GM19025 (cell line): Measurements from ENCODE around the gene TTC28.
"Not testable (repeated sequence)": the region's sequence is repeated elsewhere in the genome, so short reads cannot be mapped to it uniquely, and the experiment has no call there.

ENCODE experiments used
- ATAC-seq: cut with Tn5 transposase; IDR thresholded peaks from one replicate; pipeline ENCODE4 v1.9.1; 2021; ENCODE audit warnings: mild to moderate bottlenecking, low read depth, moderate library complexity; ENCODE audit not compliant: unreplicated experiment

TTC28 gene

DNA sequence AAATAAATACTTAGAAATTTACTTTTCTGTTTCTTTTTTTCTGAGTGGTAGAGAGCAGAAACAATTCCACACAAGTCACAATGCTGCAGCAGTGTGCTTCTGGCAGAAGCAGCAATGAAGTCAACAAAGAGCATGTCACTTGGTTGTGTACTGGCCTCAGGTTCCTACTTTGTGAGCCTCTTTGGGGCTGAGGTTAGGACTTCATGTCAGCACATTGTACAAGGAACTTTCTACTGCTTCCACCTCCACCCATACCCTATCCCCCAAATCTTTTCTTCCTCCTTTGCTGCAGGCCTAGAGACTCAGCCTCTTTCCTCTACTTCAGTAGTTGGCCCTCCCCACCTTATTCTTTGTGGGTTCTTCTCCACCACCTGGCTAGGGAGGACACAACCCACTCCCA lies 507.9 kb downstream of the TTC28 start:
- no peak for ATAC-seq

GRCh38 chr22:28171115-28171514 lies 508.5 kb downstream of the TTC28 start:
- no peak for ATAC-seq

- ATAC-seq, result not testable (repeated sequence)
These were observed 510.3 kb downstream of the TTC28 start for GRCh38 chr22:28169314-28169713.

- ATAC-seq, result no peak
These were observed 523.8 kb downstream of the TTC28 start for GRCh38 chr22:28155808-28156207.

- ATAC-seq, result no peak
These were observed 524.8 kb downstream of the TTC28 start for GRCh38 chr22:28154861-28155260.

GRCh38 chr22:28151151-28151816 lies 528.4 kb downstream of the TTC28 start:
- no peak for ATAC-seq

- no peak for ATAC-seq
These were observed 530.7 kb downstream of the TTC28 start for GRCh38 chr22:28148816-28149465.

DNA sequence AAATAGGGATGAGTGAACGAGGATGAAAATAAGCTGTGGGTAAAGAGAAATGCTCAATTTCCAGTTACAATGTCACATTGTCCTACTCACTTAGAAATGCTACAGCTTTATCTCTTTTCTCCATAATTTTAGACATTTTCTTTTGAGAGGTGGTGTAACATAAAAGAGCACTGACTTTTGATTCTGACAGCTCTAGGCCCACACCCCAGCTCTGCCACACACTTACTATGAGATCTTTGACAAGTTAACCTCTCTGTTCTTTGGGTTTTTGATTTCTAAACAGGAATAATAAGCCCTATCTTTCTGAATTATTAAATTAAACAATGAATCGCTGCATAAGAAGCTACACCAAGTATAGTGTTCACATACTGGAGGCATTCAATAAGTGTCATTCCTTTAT lies 532.2 kb downstream of the TTC28 start:
- no peak for ATAC-seq

- no peak for ATAC-seq
These were observed 533.0 kb downstream of the TTC28 start for GRCh38 chr22:28146401-28147314.

- no peak for ATAC-seq
These were observed 535.5 kb downstream of the TTC28 start for GRCh38 chr22:28143961-28144745.

DNA sequence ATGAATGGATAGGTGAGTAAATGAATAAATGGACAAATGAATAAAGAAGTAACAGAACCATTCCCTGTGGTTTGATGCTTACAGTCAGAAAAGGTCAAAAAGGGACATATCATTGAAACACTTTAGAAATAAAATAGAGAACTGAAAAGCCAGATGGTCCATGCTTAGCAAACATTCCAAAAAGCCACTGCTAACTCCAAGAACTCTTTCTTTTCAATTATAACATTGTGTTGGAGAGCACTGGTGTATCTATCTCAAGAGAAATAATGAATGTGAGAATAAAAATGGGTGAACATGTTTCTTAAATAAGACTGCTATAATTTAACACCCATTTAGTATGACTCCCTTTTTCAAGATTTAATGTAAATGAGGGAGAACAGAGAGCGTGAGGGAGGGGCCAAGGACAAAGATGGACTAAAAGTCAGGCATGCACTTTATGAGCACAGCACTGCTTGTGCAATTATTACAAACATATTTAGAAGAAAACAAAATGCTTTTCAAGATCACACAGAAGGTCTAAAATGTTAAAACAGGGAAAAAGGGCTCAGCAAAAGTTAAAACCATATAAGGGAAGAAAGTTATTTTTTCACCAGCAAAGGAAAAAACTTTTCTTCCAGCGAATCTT lies 536.3 kb downstream of the TTC28 start:
- no peak for ATAC-seq

DNA sequence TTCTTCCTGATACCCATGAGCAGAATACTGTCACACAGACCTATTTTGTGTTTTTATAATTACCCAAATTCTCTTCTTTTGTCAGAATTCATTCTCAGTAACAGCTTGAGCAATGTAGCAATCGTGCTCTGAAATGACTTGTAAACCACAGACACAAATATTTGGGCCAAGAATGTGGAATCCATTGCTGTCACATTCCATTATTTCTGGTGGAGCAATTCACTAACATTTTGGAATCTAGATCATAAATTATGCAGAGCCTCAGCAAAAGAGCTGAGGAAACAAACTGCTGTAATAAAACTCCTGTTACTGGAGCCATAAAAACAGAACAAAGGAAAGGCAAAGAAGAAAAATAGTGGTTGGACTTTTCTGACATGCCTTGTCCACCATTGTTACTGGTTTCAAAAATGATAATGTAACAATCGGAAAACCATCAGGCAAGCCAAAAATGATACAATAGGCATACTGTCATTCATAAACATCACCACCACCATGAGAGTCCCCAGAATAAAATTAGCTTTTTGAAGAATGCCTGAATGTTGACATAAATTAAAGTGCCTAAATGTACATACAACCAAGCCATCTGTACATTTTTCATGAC lies 537.2 kb downstream of the TTC28 start:
- no peak for ATAC-seq

DNA sequence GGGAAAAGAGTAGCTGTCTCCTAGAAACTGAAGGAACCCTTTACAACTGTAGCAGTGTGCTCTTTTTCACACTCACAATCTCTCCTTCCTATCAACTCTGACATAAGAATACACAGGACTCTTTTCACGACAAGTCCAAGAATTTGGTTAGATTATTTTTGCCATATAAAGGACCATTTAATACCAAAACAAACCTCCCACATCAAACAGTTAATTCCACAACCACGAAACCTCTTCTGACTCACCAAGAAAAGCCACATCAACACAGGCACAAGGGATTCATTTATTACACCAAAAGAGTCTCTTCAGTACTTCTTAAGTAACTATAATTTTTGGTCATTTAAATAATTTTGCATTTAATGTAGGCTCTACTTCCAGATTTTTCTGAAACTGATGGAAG lies 538.0 kb downstream of the TTC28 start:
- ATAC-seq, result no peak

DNA sequence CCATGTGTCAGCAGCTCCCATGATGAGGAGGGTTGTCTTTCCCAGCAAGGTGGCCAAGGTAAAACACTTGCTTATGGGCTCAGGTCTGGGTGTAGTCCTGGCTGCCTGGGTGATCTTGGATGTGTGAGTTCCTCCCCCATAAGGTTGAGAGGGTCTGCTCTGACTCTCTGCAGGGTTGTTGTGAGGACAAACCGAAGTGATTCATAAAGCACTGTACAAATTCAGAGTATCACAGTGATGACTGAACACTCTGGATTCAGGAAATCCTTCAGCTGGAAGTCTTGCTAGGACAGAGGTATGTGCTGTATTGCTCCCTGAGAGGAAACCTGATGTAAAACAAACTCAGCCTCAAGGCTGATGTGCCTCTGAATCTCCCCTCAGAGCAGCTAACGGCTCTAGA lies 539.7 kb downstream of the TTC28 start:
- ATAC-seq, result no peak

DNA sequence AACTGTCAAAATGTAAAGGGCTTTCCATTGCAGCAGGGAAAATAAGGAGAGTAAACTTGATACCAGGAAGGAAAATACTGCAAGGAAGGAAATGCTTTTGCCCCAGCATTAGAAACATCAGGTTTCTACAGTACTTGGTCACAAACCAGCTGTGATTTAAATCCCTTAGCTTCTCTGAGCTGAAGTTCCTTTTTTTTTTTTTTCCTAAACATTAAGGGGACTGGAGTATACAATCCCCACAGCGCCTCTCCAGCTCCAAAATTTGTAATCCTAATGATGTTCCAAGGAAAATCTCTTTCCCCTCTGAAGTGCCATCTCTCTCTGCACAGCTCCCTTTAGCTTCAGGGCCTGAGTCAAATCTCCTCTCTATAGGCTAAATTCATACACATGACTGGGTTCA lies 540.1 kb downstream of the TTC28 start:
- ATAC-seq, result no peak

DNA sequence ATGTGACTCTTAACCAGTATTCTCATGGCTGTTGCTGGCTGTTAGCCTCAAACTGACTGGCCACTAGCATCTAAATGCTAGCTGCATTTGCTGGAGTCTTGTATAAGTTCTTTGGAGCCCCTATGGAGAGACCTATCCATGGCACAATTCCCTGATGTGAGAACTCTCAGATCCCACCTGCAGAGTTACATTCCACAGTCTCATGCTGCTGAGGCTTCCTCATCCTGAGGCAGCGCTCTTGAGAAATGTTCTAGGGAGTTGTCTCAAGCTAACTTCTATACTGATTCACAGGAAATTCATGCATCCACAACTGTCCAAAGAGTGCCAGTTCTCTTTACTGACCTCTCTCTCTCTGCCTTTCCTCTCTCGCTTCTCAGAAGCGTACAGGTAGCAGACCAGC lies 542.6 kb downstream of the TTC28 start:
- ATAC-seq, result no peak

DNA sequence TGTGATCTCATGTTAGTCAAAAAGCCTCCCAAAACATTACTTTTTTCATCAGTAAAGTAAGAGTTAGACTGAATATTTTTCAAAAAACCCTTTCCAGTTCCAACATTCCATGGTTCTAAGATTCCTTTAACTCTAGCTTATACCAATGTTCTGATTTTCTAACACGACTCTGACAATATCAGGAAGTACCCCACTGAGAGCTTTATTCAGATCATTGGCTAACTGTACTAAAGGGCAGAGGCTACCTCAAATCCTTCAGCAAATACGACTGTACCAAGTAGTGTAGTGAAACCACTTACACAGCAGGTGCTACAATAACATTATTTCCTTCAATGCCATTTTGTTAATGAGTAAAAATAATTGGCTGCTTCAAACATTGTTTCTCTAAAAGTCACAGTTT lies 547.2 kb downstream of the TTC28 start:
- no peak for ATAC-seq

DNA sequence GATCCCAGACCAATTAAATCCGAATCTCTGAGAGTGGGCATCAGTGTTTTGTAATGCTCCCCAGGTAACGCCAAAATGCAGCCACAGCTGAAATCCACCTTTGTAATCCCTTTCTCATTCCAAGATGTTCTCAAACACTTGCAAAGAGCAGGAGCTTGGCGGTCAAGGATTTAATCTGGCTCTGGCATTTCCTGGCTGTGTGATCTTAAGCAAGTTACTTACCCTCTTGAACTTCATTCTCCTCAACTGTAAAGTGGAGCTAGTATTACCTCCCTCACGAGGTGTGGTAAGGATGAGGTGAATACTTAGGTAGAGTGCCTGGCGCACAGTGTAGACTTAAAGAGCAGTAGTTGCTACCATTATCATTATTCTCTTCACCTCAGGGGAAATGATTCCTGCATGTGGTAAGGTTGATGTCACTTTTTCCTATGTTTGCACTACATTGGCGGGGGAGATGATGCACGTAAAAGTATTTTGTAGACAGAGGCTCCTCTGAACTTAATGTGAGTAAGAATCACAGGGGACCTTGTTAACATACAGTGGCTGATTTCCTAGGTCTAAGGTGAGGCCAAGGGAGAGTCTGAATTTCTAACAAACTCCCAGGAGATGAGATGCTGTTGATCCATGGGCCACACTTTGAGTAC lies 550.2 kb downstream of the TTC28 start:
- ATAC-seq, result no peak

DNA sequence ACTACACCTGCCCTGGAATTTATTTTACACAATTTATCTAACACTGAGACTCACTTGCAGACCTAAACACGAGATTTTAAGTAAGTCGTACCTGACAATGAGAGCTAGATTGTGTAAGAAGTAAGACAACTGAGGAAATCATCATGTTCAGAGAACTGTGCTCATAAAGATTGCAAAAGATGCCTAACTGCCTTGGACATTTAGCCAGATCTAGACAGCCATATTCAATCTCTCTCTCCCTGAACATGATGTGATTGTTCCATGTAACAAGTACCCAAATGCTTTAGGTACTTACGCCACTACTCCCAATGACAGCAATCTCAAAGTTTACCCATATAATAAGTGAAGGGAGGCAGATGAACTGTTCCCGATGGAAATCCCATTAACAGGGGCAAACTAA lies 550.8 kb downstream of the TTC28 start:
- no peak for ATAC-seq
